ENCODE measurements around the gene SREBF2.
A peak's percentile ranks its signal among the peaks of the same experiment; 100 is the strongest.
"Not testable (repeated sequence)": the region's sequence is repeated elsewhere in the genome, so short reads cannot be mapped to it uniquely, and the experiment has no call there.

The SREBF2 gene

DNA sequence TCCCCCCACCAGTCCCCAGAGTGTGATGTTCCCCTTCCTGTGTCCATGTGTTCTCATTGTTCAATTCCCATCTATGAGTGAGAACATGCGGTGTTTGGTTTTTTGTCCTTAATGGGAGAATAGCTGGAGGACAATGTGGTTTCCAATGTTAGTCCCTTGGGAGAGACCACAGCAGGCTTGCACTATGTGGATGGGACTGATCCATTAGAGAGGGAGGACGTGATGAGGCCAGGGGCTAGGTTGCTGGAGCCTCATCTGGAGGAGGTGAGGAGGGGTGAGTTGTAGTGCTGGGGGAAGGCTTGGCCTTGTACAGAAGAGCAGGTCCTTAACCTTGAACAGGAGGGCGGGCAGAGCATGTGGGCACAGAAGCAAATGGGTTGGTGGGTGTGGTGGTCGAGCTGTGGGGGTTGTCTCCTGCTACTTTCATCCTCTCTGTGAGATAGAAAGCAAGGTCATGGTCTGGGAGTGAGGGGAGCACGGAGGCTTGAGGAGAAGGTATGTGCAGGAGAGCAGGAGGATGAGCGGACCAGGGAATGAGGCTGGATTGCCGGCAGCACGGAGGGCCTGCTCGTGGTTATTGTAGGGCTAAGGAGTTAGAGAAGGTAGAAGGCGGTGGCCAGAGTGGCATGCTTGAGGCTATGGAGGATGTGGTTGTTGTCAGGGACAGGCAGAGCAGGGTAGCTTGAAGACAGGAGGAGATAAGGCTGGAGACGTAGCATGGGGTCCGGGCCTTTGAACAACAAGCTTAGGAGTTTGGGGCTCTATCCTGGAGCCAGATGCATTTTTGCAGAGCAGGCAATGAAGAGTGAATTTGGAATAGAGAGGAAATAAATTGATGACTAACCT, 11.2 kb upstream of the SREBF2 start:
- no peak for DNase-seq

DNA sequence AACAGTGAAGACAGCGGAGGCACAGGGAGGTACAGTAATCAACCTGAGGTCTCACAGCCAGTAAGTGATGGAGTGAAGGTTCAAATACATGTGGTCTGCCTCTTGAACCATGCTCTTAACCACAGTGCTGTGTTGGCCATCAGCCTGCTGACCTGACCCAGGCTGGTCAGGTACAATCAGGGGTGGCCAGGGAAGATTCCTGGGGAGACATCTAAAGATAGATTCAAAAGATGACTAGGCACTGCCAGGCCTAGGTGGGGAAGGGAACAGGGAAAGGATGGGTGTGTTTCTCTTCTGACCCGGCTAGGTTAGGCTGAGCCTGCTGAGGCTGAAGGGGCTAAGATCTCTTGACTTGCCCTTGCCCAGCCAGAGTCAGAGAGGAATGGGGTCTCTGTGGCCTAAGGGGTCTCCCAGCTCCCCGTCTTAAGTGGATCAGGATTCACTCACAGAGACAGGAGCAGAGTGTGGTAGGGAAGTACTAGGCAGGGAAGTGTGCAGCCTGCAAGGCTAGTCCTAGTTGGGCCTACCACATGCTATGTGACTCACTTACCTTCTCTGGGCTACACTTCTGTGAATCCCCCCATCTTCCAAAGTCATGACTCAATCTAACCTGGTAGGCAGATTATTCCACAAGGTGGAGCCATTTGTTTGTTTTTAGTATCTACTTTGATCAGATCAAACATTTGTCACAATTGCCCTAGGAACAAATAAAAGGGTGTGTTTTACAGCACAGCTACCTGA, 10.4 kb upstream of the SREBF2 start:
- DNase-seq = peak; percentile 37

DNA sequence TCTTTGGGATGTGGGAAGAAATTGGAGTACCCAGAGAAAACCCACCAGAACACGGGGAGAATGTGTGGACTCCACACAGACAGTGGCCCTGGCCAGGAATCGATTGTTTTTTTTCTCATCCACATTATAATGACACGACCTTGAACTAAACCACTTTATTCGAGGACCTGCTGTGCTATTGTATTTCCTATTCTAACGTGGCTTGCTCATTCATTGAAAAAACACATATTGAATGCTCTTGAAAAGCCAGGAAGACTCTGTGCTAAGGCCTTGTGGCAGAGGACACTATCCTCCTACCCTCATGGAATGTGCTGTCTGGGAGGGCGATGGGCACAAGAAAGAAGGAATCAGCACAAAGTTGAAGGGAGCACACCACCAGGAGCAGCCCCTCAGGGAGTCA, 9.1 kb upstream of the SREBF2 start:
- DNase-seq = no peak

DNA sequence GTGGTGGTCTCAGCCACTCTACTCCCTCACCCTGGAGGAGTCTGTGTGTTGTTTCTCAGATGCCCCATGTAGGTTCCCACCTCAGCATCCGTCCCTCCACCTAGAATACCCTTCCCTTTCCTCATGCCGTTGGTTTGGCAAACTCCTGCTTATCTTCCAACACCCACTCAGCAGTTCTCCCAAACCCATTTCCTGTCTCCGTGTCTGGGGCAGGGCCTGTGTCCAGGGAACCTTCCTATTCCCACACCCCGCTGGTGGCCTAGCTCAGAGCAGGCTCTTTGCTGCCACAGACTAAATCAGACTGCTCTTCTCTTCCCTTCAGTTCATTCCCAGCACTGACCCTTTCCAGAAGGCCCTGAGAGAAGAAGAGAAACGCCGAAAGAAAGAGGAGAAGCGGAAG, 7.5 kb upstream of the SREBF2 start:
- no peak for DNase-seq

DNA sequence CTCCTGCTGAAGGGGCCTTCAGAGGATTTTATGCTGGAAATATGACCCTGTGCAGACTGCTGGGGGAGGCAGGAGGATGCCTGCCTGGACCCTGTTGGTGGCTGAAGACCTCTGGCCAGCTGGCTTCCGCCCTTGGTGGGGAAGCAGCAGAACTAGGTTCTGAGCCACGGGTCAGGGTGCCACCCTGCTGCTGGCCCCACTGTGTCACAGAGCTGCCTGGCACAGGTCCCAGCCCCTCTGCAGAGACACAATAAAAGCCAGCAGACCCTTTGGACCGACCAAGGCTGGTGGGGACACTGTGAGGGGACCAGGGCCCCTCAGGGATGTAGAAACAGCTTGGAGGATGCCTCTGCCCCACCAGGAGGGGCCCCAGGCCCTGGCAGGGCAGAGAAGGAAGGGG, 6.9 kb upstream of the SREBF2 start:
- DNase-seq = no peak

DNA sequence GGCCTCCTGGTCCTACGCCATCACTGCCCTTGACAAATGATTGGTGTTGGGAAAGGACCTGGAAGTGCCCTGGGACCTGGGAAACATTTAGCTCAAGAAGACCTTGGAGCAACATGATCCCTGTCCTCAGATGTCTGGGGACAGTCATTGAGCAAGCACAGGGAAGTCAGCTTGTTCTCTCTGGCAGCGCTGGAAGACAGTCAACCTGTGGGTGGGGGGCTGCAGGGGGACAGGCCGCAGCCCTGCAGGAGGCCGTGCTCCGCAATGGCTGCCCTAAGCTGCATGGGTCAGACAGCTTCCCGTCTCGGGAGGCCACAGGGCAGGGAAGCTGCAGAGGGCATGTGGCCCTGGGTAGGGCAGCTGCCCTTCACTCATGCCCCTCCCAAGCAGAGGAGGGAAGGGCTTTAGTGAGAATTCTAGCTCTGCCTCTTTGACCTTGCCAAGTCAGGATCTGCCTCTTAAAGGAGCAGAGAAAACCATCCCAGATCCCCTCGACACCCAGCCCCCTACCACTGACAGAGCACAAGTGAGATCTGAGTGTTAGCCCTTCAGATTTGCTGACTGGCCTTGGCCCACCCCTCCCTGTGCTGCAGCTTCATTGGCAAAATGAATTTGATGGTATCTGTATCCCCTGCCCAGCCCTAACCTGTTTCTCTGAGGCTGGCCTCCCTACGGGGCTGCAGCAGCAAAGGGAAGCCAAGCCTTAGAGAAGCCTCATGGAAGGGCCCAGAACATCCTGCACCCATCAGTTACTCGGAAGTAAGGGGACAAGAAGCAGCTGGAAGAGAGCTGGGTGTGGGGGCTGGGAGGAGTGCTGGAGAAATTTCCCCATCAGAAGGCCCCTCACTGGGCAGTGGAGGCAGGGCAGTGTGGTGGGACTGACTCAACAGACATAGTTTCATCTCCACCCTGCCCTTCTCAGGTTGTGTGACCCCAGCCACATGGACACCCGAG, 6.2 kb upstream of the SREBF2 start:
- DNase-seq = no peak

DNA sequence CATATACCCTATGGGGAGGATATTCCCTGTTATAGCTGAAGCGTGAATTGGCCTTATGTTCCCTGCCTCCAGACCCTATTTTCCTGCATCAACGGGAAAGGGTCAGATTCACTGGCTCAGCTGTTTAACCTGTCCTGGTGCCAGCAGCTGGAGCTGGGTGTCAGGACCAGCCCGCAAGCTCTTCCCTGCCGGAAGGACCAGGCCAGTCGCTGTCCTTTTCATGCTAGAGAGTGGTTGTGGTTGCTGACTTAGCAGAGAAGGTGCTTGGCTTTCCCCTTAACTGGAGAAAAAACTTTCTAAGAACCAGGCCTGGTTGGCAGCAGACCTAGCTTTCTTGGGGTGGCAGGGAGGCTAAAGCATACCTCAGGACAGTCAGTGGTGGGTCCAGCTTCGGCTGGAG, 5.2 kb upstream of the SREBF2 start:
- no peak for DNase-seq

DNA sequence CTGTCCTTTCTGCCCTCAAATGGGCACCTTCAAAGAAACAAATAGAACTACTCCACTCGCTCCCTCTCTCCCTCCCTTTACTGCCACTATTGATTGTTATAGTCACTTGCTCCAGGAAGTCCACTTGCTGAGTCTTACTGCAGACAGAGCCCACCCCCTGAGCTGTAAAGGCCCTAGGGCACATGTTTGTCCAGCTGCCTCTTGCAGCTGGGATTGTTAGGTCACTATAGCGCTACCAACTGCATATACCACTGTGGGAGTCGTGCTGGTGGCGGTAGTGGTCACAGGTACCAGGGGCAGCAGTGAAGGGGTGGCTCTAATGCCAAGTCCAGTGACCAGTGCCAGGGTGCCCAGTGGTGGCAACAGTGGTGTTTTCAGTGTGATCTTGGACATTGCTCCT, 4.4 kb upstream of the SREBF2 start:
- DNase-seq = no peak

DNA sequence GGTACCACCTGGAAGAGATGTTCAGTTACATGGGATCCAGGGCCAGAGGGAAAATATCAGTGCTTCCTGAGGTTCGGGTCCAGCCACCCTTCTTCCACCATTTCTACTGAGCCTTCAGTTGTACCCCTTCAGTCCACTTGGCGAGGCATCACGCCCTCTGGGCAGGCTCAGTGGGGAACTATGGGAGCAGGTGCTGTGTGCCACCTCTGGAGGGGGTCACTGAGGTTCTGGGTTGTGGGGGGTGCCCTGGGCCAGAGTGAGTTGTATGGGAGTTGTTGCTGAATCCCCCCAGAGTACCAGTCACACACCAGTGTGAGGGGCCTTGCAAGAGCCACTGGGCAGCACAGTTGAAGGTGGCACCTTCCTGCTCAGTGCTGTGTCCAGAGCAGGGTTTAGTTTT, 2.7 kb upstream of the SREBF2 start:
- DNase-seq = no peak

DNA sequence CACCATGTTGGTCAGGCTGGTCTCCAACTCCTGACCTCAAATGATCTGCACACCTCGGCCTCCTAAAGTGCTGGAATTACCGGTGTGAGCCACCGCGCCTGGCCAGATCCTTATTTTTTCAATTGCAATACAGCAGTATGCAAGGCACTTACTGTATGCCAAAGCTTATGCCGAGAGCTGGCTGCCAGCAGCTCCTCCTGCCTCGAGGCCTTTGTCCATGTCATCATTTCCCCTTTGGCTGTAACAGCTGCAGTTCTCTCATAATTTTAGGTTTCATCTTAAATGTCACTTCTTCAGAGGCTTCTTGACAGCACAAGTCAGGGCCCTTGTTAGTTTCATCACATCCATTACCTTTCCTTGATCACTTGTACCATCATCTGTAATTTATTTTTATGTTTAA, 1.5 kb upstream of the SREBF2 start:
- no peak for DNase-seq

DNA sequence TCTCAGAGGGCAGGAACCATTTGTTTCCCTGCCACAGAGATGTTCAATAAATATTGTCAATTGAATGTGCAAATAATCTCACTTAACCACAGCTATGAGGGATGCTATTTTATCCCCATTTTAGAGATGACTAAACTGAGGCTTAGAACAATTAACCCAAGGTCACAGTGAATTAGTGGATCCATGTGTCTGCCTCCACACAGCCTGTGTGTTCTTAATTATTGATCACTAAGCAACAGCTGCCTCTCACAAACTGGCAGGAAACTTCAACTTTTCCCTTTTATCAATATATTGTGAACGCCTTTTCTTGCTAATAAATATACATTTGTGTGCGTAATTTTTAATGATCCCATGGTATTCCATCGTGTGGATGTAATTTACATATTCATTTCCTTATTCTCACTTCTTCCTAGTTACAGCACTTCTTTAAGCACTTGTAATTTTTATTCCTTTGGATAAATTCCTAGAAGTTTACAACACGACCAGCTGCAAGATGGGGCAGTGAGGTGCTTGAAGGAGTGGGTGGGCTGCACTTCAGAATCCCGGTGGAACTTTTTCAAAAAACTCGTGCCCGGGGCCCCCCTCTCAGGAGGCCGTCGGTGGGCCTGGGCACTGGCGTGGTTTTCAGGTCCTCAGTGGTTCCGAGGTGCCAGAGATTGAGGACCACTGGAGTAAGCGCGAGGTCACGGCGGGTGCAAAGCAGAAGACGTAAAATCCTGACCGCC, 915 bp upstream of the SREBF2 start:
- no peak for DNase-seq

DNA sequence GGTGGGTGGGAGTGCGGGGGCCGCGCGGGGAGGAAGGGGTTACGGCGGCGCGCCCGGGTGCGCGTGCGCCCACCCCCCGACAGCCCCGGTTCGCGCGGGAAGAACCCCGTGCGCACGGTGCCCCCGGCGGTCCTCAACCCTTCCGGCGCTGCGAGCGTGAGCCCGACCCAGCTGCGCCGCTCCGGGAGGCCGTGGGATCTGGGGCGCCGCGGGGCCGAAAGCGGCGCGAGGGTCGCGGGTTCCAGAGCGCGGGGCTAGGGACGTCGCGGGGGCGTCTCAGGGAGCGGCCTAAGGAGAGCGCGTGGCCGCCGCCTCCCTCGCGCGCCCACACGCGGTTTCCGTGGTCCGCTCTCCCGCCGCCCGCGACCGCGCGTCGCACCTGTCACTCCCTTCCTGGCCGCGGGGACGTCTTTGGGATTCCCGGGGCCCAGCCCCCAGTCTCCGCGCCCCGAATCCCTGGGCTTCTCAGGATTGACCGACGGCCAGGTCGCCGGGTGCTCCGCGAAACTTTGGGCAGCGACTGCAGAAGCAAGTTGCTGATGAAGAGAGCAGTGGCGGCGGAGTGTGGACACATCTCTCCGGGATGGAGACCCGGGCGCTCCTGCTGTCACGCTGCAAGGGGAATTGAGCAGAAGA, 582 bp downstream of the SREBF2 start:
- peak; percentile 61 for DNase-seq

DNA sequence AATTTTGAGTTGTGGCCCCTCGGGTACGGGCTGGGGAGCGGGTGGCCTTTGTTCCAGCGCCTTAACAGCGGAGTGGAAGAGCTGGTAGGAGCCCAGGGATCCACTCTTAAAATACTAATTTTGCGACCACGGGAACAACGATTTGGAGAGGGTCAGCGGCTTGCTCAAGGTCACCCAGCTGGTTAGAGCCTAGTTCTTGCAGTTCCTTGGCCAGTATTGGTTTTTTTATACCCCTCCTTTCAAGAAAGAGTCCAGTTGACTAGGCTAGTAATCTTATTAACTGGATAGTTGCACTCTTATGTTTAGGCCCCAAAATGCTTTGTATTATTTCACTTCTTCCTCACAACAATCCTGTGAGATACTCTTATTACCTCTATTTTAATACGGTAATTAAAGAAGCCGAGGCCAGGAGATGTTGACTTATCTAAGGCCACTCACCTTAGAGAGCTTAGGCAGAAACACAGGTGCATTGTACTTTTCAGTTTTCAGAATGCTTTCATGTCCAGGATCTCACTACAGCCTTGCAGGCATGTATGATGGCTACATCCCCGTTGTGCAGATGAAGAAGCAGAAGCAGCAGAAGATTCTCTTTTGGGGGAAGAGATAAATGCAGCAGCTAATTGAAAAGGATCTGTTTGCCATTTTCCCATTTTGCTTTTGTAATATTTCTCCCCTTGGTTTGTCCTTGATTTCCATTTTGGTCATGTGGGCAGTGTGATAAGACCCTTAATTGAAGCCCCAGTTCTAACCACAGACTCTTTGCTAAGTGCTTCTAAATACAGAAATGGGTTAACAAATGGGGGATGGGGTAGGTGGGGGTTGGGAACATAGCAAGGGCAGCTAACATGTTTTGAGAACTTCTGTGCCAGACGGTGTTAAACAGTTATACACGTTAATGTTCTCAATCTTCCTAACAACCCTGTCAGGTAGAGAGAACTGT, 1.4 kb downstream of the SREBF2 start:
- DNase-seq = no peak

DNA sequence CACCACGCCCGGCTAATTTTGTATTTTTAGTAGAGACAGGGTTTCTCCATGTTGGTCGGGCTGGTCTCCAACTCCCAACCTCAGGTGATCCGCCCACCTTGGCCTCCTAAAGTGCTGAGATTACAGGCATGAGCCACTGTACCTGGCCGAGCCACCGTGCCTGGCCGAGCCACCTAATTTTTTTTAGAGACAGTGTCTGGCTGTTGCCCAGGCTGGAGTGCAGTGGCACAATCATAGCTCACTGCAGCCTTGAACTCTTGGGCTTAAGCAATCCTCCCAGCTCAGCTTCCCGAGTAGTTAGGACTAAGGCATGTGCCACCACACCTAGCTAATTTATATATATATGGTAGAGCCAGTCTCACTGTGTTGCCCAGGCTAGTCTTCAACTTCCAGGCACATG, 2.6 kb downstream of the SREBF2 start:
- DNase-seq = not testable (repeated sequence)

DNA sequence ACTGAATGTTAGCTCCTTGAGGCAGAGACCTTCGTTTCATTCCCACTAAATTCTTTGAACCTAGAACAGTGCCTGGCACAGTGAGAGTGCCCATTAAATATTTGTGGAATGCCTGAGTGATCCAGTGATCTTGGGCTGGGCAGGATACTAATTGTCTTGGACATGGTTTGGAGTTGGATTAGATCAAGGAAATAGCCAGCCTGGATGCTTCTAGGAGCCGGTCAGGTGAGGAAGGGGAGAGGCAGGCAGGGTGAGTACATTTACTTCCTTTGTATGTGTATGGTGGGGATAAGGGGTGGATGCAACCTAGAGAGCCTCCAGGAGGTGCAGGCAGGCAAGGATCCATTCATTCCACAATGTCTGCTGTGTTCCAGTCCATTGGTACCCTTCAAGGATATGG, 3.6 kb downstream of the SREBF2 start:
- DNase-seq = no peak

DNA sequence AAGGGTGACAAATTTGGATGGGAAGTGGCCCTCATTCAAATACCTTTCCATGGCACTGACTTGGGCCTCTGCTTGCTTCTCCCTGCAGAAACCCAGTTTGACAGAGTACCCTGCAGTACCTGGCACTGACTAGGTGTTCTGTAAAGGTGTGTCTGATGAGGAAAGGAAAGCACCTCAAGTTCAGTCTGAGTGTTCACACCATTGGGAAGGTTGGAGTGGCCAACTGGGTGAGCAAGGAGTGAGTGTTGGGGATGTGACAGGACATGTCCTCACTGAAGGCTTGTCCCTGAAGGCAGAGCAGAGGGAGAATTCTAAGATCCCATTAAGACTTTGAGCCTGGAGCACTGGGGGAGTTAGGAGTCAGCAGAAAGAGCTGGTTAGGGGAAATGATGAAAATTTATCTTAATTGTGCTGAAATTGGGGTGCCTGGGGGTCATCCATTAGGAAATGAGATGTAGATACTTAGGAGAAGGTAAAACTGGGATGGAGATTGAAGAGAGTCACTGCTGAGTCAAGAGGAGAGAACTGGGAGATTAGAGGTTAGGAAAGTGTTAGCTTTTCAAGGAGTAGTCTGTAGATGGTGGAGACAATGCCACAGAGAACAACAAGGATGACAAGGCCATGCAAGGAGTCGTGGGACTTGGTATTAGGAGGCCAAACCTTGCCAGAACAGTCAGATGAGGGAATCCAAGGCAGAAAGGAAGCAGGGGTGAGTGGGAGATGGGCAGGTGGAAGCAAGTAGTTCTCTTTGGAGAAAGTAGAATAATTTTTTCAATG, 6.1 kb downstream of the SREBF2 start:
- no peak for DNase-seq

DNA sequence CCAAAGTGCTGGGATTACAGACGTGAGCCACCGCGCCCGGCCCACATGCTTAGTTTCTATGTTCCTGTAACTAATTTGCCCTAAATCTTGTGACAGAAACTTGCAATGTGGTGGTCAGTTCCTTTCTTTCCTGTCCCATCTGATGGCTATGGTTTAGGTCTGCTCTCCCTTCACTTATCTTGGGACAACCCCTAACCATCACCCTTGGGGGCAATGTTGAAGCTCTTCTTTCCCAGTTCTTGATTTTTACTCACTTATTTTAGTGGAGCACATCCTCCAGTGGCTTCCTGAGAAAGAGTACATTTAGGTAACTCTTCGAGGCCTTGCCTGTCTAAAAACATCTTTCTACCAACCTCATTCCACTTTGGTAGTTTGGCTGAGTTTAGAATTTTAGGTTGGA, 7.3 kb downstream of the SREBF2 start:
- no peak for DNase-seq

DNA sequence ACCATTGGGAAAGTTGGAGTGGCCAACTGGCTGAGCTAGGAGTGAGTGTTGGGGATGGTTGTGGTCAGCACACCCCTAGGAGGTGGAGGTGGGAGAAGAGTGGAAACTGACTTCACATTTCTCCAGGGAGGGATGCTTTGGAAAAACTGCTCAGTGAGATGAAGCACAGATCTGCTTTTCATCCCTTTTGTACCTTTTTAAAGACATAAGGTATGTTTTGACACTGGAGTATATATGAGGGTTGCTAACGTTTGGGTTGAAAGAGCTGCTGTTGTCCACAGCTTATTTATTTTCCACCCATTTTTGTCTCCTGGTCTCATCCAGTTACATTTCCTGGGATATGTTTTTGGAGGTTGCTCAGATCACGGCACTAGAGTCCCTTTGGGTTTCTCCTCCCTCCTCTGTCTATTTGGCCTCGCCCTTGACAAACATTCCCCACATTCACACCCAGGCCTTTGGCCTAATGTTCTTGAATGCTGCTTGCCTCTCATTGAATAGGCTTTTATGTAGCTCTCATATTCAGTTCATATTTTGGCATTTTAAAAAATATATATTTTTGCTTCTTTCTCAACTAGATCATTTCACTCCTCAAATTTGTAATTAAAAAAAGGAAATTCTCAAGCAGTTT, 8.3 kb downstream of the SREBF2 start:
- no peak for DNase-seq
